Psoas muscle (tissue), 8 donors: ENCODE measurements around the gene SEC16A. TPM values are rescaled to one million over a fixed set of nuclear protein-coding genes. Genes with fewer than 3 reads are reported as not detected.
"Not testable (repeated sequence)": the region's sequence is repeated elsewhere in the genome, so short reads cannot be mapped to it uniquely, and the experiment has no call there.

Source experiments
- ATAC-seq, 4 donors: fragments of 200-7000 bp; cut with Tn5 transposase; one replicate each; pipeline ENCODE4 v1.9.1; 2020; ENCODE audit warnings: moderate library complexity in 3 of 4, mild to moderate bottlenecking in 2 of 4
- DNase-seq, 2 donors: peaks; one replicate each; pipeline ENCODE4 v3.0.0-alpha.2; 2020
- H3K27ac ChIP-seq: fragments of 200-600 bp; one replicate; pipeline ENCODE4 v1.8.0; 2022
- H3K27me3 ChIP-seq, 3 donors: fragments of 200-600 bp in 1 of 3; one replicate each; pipeline versions ENCODE4 v1.6.1 to v1.8.0; 2013 to 2022; ENCODE audit warnings: low read length in 2 of 3, mild to moderate bottlenecking in 2 of 3, moderate library complexity in 1 of 3; ENCODE audit not compliant: insufficient read depth in 3 of 3
- H3K36me3 ChIP-seq, 2 donors: fragments of 200-600 bp in 1 of 2; one replicate each; pipeline versions ENCODE4 v1.6.1 to v1.8.0; 2013 to 2022; ENCODE audit warnings: low read depth in 1 of 2, mild to moderate bottlenecking in 1 of 2, moderate library complexity in 1 of 2; ENCODE audit not compliant: insufficient read depth in 1 of 2
- H3K4me1 ChIP-seq: fragments of 200-600 bp; one replicate; pipeline ENCODE4 v1.8.0; 2022
- H3K4me3 ChIP-seq: fragments of 200-600 bp; one replicate; pipeline ENCODE4 v1.8.0; 2022; ENCODE audit warnings: mild to moderate bottlenecking
- H3K9me3 ChIP-seq: fragments of 200-600 bp; one replicate; pipeline ENCODE4 v1.8.0; 2022
- WGBS, 3 donors: extraction: QIAGEN DNeasy Blood & Tissue Kit; methylation state at CpG; one replicate each; pipeline versions ENCODE4 v1.1.6 to v1.1.7; 2013; 5-methylcytosine and 5-hydroxymethylcytosine counted together
- intact Hi-C, 2 donors: fragments of 100-400 bp; cut with DNase I; formaldehyde crosslinking; loops; one replicate each; pipeline versions ENCODE4 v1.11.0 to v1.14.2; 2022
- polyA plus RNA-seq, 3 donors: library from polyadenylated mRNA; stranded (reverse); fragments of 200-250 nt; gene quantifications; one replicate each; pipeline ENCODE4 v1.2.3, GENCODE V29; 2013
- total RNA-seq, 4 donors: library from RNA; stranded (reverse); fragmentation: NEBNext Ultra II Directional in 2 of 4; extraction: Animal tissue kit (Norgen Biotek cat#: 25700) in 2 of 4; gene quantifications; one replicate each; pipeline versions ENCODE4 v1.2.1 to v1.2.4, GENCODE V29; 2021 to 2023
- TF ChIP-seq, protein P1 (sequence below): fragments of 200-600 bp; IDR thresholded peaks from one replicate; pipeline ENCODE4 v1.8.0; 2022; ENCODE audit warnings: antibody characterized with exemption
- donor health status: healthy with polysubstance abuse.
- donor health status: DM: no; HTN: no; CAD: no; lungs with moderate emphysema.
- donor health status: Bipolar disorder and iron deficiency.
- donor health status: healthy.
- donor health status: DM: yes; HTN: yes; CAD: no.
- donor health status: DM: no; HTN: no; CAD: no.
- donor health status: DM: no; HTN: no; CAD: no.
- donor health status: DM: yes; HTN: yes; CAD: no.

SEC16A gene
- total and polyA plus RNA-seq, 7 donors = 22.3 to 40.0 (median 31.5) TPM

DNA sequence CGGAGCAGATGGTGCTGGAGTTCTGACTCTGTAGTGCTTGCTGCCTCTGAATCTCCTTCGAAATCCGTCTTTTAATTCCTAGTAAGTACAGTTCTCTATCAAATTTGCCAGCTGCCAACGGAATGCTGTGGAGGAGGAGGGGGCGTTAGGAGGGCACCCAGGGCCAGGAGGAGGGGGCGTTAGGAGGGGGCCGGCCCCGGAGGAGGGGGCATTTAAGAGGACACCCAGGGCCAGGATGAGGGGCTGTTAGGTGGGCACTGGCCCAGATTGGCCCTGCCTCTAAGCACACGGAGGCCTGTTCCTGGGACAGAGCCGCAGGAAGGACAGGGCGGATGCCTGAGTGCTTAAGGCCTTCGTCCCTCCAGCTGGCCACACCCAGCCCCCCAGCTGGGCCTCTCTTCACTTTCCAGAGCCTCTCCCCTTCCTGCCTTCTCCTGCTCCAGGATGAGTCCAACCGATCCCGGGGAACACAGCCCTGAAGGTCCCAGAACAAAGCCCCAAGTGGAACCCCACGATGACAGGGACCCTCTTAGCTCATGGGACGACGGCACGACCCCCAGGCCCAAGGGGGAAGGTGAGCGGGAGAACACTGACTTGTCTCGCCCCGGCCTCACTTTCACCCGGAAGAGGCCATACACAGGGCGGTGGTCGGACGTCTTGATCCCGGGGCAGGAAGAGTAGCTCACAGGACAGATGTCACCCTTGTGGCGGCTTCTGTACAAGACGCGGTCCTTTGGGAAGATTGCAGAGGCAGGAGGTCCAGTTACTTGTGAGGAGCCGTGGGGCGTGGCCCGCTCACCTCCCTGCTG is 53.0 kb downstream of the SEC16A start:
- Histone ChIP-seq H3K36me3 (peaks cover 0 to 68% of the 10 kb centered on the region in 2 donors), H3K9me3 (no peaks in the 10 kb centered on the region), H3K4me1 (no peaks in the 10 kb centered on the region), H3K4me3 (no peak overlapping the region), H3K27me3 (no peaks in the 10 kb centered on the region), H3K27ac (no peak overlapping the region)
- intact Hi-C loops = no loop called here
- no peak for DNase-seq
- ATAC-seq = peak in 2 of 4 donors; percentile 5 to 6
- 70 to 78% (median 77%) methylated on average over 29 to 32 of the region's 32 CpGs for WGBS, 3 donors
- TF ChIP-seq, protein P1, sequence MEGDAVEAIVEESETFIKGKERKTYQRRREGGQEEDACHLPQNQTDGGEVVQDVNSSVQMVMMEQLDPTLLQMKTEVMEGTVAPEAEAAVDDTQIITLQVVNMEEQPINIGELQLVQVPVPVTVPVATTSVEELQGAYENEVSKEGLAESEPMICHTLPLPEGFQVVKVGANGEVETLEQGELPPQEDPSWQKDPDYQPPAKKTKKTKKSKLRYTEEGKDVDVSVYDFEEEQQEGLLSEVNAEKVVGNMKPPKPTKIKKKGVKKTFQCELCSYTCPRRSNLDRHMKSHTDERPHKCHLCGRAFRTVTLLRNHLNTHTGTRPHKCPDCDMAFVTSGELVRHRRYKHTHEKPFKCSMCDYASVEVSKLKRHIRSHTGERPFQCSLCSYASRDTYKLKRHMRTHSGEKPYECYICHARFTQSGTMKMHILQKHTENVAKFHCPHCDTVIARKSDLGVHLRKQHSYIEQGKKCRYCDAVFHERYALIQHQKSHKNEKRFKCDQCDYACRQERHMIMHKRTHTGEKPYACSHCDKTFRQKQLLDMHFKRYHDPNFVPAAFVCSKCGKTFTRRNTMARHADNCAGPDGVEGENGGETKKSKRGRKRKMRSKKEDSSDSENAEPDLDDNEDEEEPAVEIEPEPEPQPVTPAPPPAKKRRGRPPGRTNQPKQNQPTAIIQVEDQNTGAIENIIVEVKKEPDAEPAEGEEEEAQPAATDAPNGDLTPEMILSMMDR = no peak

DNA sequence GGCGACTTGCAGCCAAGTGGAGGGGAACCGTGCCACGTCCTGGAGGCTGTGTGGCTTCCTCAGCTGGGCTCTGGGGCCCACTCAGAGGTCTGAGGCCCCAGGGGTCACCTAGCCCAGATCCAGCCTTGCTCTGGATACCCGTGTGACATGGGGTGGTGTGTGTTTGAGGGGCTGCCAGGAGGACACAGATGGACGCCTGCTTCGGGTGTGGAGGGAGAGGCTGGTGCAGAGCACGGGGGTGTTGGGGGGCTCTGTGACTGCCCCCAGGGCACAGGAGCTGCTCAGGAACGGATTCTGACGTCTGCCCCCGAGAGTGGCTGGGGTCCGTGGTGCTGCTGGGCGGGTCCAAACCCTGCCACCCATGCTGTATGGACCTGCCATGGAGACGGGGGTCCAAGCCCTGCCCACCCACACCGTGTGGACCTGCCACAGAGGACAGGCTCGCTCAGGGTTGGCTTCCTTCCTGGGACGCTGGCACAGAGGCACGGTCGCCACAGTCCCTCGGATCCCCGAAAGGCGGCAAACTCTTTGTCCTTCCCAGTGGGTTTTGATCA is 53.7 kb downstream of the SEC16A start:
- DNase-seq = no peak
- WGBS, 3 donors = 78 to 85% (median 82%) methylated on average over 21 of the region's 21 CpGs
- no peak overlapping the region for H3K4me3 ChIP-seq
- no peaks in the 10 kb centered on the region for H3K9me3 ChIP-seq
- H3K27me3 ChIP-seq = no peaks in the 10 kb centered on the region
- H3K27ac ChIP-seq = no peak overlapping the region
- no peaks in the 10 kb centered on the region for H3K4me1 ChIP-seq
- TF ChIP-seq, protein P1 = no peak
- intact Hi-C loops = no loop called here
- H3K36me3 ChIP-seq = peaks cover 0 to 75% of the 10 kb centered on the region in 2 donors
- ATAC-seq = peak in 1 of 4 donors; percentile 10

DNA sequence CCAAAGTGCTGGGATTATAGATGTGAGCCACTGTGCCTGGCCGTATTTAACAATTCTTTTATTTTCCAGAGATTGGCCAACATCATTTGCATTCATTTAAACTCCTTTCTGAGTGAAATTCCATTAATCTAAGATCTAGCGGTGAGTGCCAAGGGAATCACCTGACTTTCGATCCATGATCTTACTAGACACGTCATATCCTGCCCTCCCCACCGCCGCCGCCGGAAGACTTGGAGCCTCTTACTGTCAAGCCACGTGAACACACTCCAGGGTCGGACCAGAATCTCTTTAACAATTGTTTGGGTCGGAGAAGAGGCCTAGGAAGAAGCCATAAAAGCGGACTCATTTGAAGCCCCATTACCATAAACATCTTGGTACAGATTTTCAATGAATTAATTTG is 56.1 kb downstream of the SEC16A start:
- WGBS, 3 donors = 82 to 85% (median 84%) methylated on average over 12 of the region's 12 CpGs
- Histone ChIP-seq H3K36me3 (peaks cover 0 to 84% of the 10 kb centered on the region in 2 donors), H3K4me3 (no peak overlapping the region), H3K27ac (no peak overlapping the region), H3K9me3 (no peaks in the 10 kb centered on the region), H3K4me1 (no peaks in the 10 kb centered on the region), H3K27me3 (no peaks in the 10 kb centered on the region)
- DNase-seq (no peak), ATAC-seq (no peak)
- intact Hi-C loops = no loop called here
- TF ChIP-seq, protein P1 = no peak

DNA sequence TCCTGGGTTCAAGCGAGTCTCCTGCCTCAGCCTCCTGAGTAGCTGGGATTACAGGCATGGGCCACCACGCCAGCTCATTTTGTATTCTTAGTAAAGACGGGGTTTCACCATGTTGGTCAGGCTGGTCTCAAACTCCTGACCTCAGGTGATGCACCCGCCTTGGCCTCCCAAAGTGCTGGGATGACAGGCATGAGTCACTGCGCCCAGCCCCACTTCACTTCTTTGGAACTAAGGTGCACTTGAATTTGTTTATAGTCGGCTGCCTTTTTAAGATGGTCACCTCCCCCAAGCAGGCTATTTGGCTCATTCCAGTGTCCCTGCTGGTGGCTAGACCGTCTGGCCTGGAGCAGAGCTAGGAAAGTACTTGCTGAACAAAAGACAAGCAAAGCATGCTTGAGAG is 57.5 kb downstream of the SEC16A start:
- intact Hi-C loops, H3K27me3 ChIP-seq, ATAC-seq, H3K9me3 ChIP-seq, H3K4me1 ChIP-seq, DNase-seq, H3K27ac ChIP-seq, H3K4me3 ChIP-seq: not testable (repeated sequence)
- WGBS, 3 donors = 75 to 87% (median 83%) methylated on average over 7 of the region's 7 CpGs
- peaks cover 0 to 90% of the 10 kb centered on the region in 2 donors for H3K36me3 ChIP-seq

DNA sequence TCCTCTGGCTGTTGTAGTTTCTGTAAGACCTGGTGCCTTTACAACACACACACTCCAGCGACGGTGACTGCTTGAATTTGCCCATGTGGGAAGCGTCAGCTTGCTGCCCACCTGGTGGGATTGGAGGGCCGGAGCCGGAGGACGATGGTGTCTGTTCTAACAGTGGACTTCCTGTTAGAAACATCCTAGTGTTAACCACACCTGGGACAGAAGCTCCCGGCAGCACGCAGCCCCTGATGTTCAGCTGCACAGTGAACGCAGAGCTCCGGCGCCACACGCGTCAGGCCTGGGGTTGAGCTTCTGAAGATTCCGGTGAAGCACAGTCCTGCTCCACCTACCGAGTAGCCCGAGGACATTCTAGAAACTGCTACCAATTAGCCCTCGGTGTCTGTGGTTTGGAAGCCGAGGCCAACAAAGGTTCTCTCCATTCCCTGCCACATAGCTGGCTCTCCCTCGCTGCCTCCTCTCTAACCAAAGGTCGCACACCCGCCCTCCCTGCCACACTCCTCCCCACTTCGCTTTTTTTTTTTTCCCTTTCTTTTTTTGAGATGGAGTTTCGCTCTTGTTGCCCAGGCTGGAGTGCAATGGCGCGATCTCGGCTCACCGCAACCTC is 58.0 kb downstream of the SEC16A start:
- H3K4me3 ChIP-seq = no peak overlapping the region
- intact Hi-C loops = no loop called here
- H3K4me1 ChIP-seq = no peaks in the 10 kb centered on the region
- H3K27ac ChIP-seq = no peak overlapping the region
- H3K9me3 ChIP-seq = no peaks in the 10 kb centered on the region
- H3K36me3 ChIP-seq = peaks cover 0 to 90% of the 10 kb centered on the region in 2 donors
- 82 to 92% (median 85%) methylated on average over 27 of the region's 27 CpGs for WGBS, 3 donors
- no peak for ATAC-seq
- DNase-seq = no peak
- TF ChIP-seq, protein P1 = no peak
- H3K27me3 ChIP-seq = no peaks in the 10 kb centered on the region
